Measurements from ENCODE around the gene CACNA1B.

CACNA1B gene

DNA sequence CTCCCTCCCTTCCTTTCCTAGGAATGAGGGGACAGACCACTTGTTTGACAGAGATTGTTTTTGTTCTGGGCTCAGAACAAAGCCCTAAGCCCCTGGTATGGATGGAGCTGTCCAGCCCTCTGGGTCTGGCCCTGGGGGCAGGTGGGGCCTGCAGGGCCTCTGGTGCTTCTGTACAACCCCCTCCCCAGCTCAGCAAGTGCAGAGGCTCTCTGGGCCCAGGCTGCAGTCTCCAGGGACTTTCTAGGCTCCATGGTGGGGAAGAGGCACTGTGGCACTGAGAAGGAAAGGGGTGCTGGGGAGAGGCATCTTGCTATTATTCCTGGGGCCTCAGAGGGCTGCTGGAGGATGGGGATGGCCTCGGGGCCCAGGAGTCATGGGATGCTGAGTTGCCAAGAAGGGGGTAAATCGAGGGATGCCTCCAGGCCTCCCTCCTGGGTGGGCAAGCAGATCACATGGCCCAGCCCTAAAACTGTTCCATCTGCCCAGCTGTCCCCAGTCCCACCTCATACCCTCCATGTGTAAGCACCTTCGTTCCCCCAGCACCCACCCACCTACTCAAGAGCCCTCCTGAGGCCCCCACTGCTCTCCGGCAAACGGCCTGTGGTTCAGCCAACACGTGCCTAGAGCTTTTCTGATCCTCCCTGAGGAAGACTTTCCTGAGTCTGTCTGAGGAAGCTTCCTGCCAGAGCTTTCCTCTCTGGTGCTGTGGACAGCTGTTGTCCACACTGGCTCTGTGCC, 225.7 kb downstream of the CACNA1B start:
- no peaks in the 10 kb centered on the region for H3K79me2 ChIP-seq (ENCODE audit: insufficient read depth, low read depth)
- no peaks in the 10 kb centered on the region for H3K4me1 ChIP-seq (ENCODE audit: low read depth, poor library complexity, severe bottlenecking)
- TF ChIP-seq, protein P1, sequence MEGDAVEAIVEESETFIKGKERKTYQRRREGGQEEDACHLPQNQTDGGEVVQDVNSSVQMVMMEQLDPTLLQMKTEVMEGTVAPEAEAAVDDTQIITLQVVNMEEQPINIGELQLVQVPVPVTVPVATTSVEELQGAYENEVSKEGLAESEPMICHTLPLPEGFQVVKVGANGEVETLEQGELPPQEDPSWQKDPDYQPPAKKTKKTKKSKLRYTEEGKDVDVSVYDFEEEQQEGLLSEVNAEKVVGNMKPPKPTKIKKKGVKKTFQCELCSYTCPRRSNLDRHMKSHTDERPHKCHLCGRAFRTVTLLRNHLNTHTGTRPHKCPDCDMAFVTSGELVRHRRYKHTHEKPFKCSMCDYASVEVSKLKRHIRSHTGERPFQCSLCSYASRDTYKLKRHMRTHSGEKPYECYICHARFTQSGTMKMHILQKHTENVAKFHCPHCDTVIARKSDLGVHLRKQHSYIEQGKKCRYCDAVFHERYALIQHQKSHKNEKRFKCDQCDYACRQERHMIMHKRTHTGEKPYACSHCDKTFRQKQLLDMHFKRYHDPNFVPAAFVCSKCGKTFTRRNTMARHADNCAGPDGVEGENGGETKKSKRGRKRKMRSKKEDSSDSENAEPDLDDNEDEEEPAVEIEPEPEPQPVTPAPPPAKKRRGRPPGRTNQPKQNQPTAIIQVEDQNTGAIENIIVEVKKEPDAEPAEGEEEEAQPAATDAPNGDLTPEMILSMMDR (conservative IDR thresholded peaks at IDR 0.05; ENCODE audit: low read depth, low read length), result no peak
- no peak overlapping the region for H2AFZ ChIP-seq (ENCODE audit: low read depth)
- no peak overlapping the region for H3K4me3 ChIP-seq (IDR thresholded peaks at IDR 0.05; ENCODE audit: insufficient read depth, low read depth, low read length)
- H3K36me3 ChIP-seq (ENCODE audit: insufficient read depth), result no peaks in the 10 kb centered on the region
- H3K27ac ChIP-seq, result no peak overlapping the region
- no peak overlapping the region for H3K4me2 ChIP-seq
- H3K27me3 ChIP-seq (ENCODE audit: insufficient read depth, low read depth), result no peaks in the 10 kb centered on the region; the same call in 1 of the 2 replicates
- no peak overlapping the region for H3K9ac ChIP-seq
- H4K20me1 ChIP-seq (ENCODE audit: insufficient read depth), result no peaks in the 10 kb centered on the region

DNA sequence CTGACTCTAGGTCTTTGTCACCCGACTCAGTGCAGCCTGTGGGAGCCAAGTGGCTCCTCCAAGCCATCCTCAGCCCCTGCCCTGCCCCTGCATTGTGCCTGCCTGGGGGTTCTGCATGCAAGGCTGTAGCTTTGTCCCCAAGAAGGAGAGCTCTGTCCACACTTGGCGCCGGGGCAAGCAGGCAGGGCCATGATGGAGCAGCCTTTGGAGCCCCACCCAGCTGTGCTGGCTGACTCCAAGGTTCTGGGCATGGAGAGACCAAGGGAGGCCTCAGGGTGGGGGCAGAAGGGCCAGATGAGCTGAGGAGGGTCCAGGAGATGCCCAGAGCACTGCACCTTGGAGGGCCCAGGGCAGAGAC, 226.2 kb downstream of the CACNA1B start:
- Histone ChIP-seq H2AFZ (ENCODE audit: low read depth) (no peak overlapping the region), H4K20me1 (ENCODE audit: insufficient read depth) (no peaks in the 10 kb centered on the region), H3K27me3 (ENCODE audit: insufficient read depth, low read depth) (no peaks in the 10 kb centered on the region; the same call in 1 of the 2 replicates), H3K79me2 (ENCODE audit: insufficient read depth, low read depth) (no peaks in the 10 kb centered on the region), H3K27ac (no peak overlapping the region), H3K36me3 (ENCODE audit: insufficient read depth) (no peaks in the 10 kb centered on the region), H3K4me2 (no peak overlapping the region), H3K4me1 (ENCODE audit: low read depth, poor library complexity, severe bottlenecking) (no peaks in the 10 kb centered on the region), H3K9ac (no peak overlapping the region), H3K4me3 (IDR thresholded peaks at IDR 0.05; ENCODE audit: insufficient read depth, low read depth, low read length) (no peak overlapping the region)
- TF ChIP-seq, protein P1 (conservative IDR thresholded peaks at IDR 0.05; ENCODE audit: low read depth, low read length), result no peak

DNA sequence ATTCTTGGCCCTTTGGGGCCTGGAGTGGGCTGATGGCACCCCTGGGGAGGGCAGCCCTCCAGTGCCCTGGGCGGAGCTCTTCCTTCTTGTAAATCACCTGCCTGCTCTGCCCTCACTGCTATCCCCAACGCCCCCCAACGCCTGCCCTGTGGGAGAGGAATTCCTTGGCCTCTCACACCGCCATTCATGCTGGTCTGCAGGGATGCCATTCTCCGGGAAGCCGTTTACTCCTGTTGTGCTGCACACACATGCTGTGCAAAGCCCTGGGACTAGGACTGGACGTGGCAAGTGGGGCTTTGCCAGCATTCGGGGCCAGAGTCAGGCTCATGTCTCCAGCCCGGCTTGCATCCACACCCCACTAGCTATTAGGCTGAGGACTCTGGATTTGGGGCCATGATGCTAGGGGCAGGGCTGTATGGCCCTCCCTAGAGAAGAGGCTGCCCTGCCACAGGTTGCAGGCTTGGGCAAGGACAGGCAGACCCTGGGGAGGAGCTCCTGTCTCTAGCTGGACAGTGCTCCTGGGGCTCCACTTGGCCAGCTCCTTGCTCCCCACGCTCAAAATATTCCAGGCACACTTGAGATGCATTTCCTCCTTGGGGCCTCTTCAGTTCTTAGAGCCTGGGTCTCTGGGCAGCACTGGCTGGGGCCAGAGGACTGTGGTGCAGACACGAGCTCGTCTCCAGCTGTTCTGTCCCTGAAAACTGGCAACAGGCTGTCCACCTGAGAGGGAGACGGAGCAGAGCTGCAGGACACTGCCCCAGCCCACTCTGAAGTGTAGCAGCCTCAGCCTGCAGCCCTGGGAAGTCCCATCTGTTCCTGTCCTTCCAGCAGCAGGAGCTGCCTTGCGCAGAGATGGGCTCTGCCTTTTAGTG, 226.9 kb downstream of the CACNA1B start:
- TF ChIP-seq, protein P1 (conservative IDR thresholded peaks at IDR 0.05; ENCODE audit: low read depth, low read length), result no peak
- Histone ChIP-seq H3K79me2 (ENCODE audit: insufficient read depth, low read depth) (no peaks in the 10 kb centered on the region), H3K9ac (no peak overlapping the region), H3K36me3 (ENCODE audit: insufficient read depth) (no peaks in the 10 kb centered on the region), H2AFZ (ENCODE audit: low read depth) (no peak overlapping the region), H3K4me1 (ENCODE audit: low read depth, poor library complexity, severe bottlenecking) (no peaks in the 10 kb centered on the region), H3K27me3 (ENCODE audit: insufficient read depth, low read depth) (no peaks in the 10 kb centered on the region; the same call in 1 of the 2 replicates), H3K4me2 (no peak overlapping the region), H3K4me3 (IDR thresholded peaks at IDR 0.05; ENCODE audit: insufficient read depth, low read depth, low read length) (no peak overlapping the region), H3K27ac (no peak overlapping the region), H4K20me1 (ENCODE audit: insufficient read depth) (no peaks in the 10 kb centered on the region)

DNA sequence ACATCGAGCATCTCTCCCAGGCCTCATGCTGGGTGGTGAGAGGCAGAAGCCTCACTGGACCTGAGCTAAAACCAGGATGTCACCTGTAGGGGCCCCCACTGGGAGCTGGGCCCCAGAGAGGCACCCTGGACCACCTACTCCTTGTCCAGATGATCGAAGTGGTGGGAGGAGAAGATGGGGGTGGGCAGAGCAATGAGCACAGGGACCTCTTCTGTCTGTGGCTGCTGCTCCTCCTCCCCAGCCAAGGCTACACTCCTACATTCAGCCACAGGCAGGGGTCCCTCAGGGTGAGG, 227.5 kb downstream of the CACNA1B start:
- Histone ChIP-seq H3K27ac (no peak overlapping the region), H3K4me1 (ENCODE audit: low read depth, poor library complexity, severe bottlenecking) (no peaks in the 10 kb centered on the region), H3K79me2 (ENCODE audit: insufficient read depth, low read depth) (no peaks in the 10 kb centered on the region), H3K9ac (no peak overlapping the region), H3K4me3 (IDR thresholded peaks at IDR 0.05; ENCODE audit: insufficient read depth, low read depth, low read length) (no peak overlapping the region), H2AFZ (ENCODE audit: low read depth) (no peak overlapping the region), H3K4me2 (no peak overlapping the region), H4K20me1 (ENCODE audit: insufficient read depth) (no peaks in the 10 kb centered on the region), H3K27me3 (ENCODE audit: insufficient read depth, low read depth) (no peaks in the 10 kb centered on the region; the same call in 1 of the 2 replicates), H3K36me3 (ENCODE audit: insufficient read depth) (no peaks in the 10 kb centered on the region)
- TF ChIP-seq, protein P1 (conservative IDR thresholded peaks at IDR 0.05; ENCODE audit: low read depth, low read length), result no peak

All from KMS-11 (cell line).